H1 (cell line): ENCODE data around the gene SHANK1. TPM values are rescaled to one million over a fixed set of nuclear protein-coding genes. Genes with fewer than 3 reads are reported as not detected.

Source experiments
- CTCF ChIA-PET: fragments of 300-600 bp; sonication (Branson Sonifier 250); formaldehyde crosslinking; loops from one replicate; lab custom pipeline; 2021; ENCODE audit not compliant: partially characterized antibody; lab: Charles Lee
- POLR2A ChIA-PET: fragments of 300-600 bp; sonication (Branson Sonifier 250); formaldehyde crosslinking; loops from one replicate; lab custom pipeline; 2021; ENCODE audit warnings: inconsistent platforms; ENCODE audit not compliant: partially characterized antibody; lab: Charles Lee
- DNase-seq, 2 experiments: peaks; one replicate each; pipeline versions ENCODE4 v3.0.0 to v3.0.0-alpha.2; 2010 to 2022; ENCODE audit warnings: low spot score in 2 of 2, low read depth in 1 of 2, mixed read lengths in 1 of 2
- FAIRE-seq: peaks from 2 replicates; lab custom pipeline; 2011; peaks lifted over from hg19 to GRCh38; lab: Jason Lieb, UNC
- H2AFZ ChIP-seq: 2 replicates; pipeline ENCODE4 v1.8.1; 2012; ENCODE audit warnings: low read length, inconsistent platforms
- H2AK5ac ChIP-seq: 2 replicates; pipeline ENCODE4 v1.6.1; 2013; ENCODE audit warnings: low read depth, low read length
- H2BK120ac ChIP-seq: replicated peaks from 2 replicates; pipeline ENCODE3; 2013; ENCODE audit warnings: low read depth, low read length, inconsistent platforms
- H2BK12ac ChIP-seq: 2 replicates; pipeline ENCODE4 v1.6.1; 2013; ENCODE audit warnings: low read depth, low read length
- H2BK15ac ChIP-seq: 2 replicates; pipeline ENCODE4 v1.6.1; 2013; ENCODE audit warnings: low read length
- H2BK20ac ChIP-seq: 2 replicates; pipeline ENCODE4 v1.6.1; 2013; ENCODE audit warnings: low read length
- H2BK5ac ChIP-seq: 2 replicates; pipeline ENCODE4 v1.6.1; 2013; ENCODE audit warnings: low read depth, low read length
- H3K14ac ChIP-seq: 2 replicates; pipeline ENCODE4 v1.6.1; 2013; ENCODE audit warnings: inconsistent platforms; ENCODE audit not compliant: insufficient read length
- H3K18ac ChIP-seq: 2 replicates; pipeline ENCODE4 v1.6.1; 2013; ENCODE audit warnings: low read length; ENCODE audit errors: extremely low read depth
- H3K23ac ChIP-seq: 2 replicates; pipeline ENCODE4 v1.6.1; 2013; ENCODE audit warnings: inconsistent platforms; ENCODE audit not compliant: insufficient read length
- H3K23me2 ChIP-seq: 2 replicates; pipeline ENCODE4 v1.6.1; 2013; ENCODE audit warnings: low read depth, low read length
- H3K27ac ChIP-seq: 2 replicates; pipeline ENCODE4 v1.6.1; 2011; ENCODE audit warnings: low read depth, low read length, inconsistent platforms
- H3K27me3 ChIP-seq, 4 experiments: replicated peaks in 1 of 4; 1 replicate in 1 of 4; 2 replicates in 3 of 4; pipeline versions ENCODE4 v1.6.1 to v1.8.1; 2011 to 2013; ENCODE audit warnings: low read length in 3 of 4, mild to moderate bottlenecking in 3 of 4, inconsistent platforms in 2 of 4, mixed read lengths in 2 of 4, moderate library complexity in 1 of 4; ENCODE audit not compliant: control insufficient read depth in 3 of 4, insufficient read depth in 3 of 4; ENCODE audit errors: extremely low read depth in 1 of 4
- H3K36me3 ChIP-seq, 4 experiments: 2 replicates each; pipeline versions ENCODE4 v1.6.1 to v1.8.1; 2011 to 2013; ENCODE audit warnings: mild to moderate bottlenecking in 4 of 4, low read length in 3 of 4, moderate library complexity in 2 of 4, control low read depth in 1 of 4, inconsistent platforms in 1 of 4; ENCODE audit not compliant: insufficient read depth in 4 of 4, control insufficient read depth in 2 of 4
- H3K4ac ChIP-seq: replicated peaks from 2 replicates; pipeline ENCODE3; 2013; ENCODE audit warnings: low read length, low read depth, mixed read lengths, inconsistent platforms; ENCODE audit not compliant: insufficient read length
- H3K4me1 ChIP-seq, 4 experiments: replicated peaks in 1 of 4; 1 replicate in 1 of 4; 2 replicates in 3 of 4; pipeline versions ENCODE4 v1.6.1 to v1.8.1; 2011 to 2013; ENCODE audit warnings: low read length in 3 of 4, inconsistent platforms in 2 of 4, mixed read lengths in 1 of 4; ENCODE audit not compliant: insufficient read depth in 4 of 4, control insufficient read depth in 3 of 4
- H3K4me2 ChIP-seq, 2 experiments: 2 replicates each; pipeline versions ENCODE4 v1.6.1 to v1.8.1; 2011 to 2013; ENCODE audit warnings: low read depth in 2 of 2, low read length in 2 of 2, control low read depth in 1 of 2, inconsistent platforms in 1 of 2, mild to moderate bottlenecking in 1 of 2; ENCODE audit not compliant: insufficient read depth in 1 of 2
- H3K4me3 ChIP-seq, 4 experiments: fragments of 200-600, 300-600 bp in 1 of 4; sonication (generic), shearing (Covaris generic), sonication (Bioruptor Twin) in 1 of 4; 2 replicates each; pipeline versions ENCODE4 v1.5.1 to v1.8.1; 2011 to 2016; ENCODE audit warnings: low read length in 4 of 4, low read depth in 3 of 4, control low read depth in 2 of 4, inconsistent platforms in 2 of 4, mild to moderate bottlenecking in 2 of 4, mixed read lengths in 1 of 4, moderate library complexity in 1 of 4; ENCODE audit not compliant: insufficient read depth in 2 of 4; ENCODE audit errors: extremely low read depth in 1 of 4
- H3K56ac ChIP-seq: replicated peaks from 2 replicates; pipeline ENCODE3; 2013; ENCODE audit warnings: low read depth, mild to moderate bottlenecking, mixed read lengths, low read length, inconsistent platforms; ENCODE audit not compliant: insufficient read length
- H3K79me1 ChIP-seq: 2 replicates; pipeline ENCODE4 v1.6.1; 2013; ENCODE audit warnings: low read depth, low read length, control low read depth
- H3K79me2 ChIP-seq, 2 experiments: 2 replicates each; pipeline versions ENCODE4 v1.6.1 to v1.8.1; 2012 to 2013; ENCODE audit warnings: low read length in 2 of 2, mild to moderate bottlenecking in 2 of 2, inconsistent platforms in 1 of 2; ENCODE audit not compliant: insufficient read depth in 2 of 2, control insufficient read depth in 1 of 2
- H3K9ac ChIP-seq, 4 experiments: replicated peaks in 1 of 4; 1 replicate in 1 of 4; 2 replicates in 3 of 4; pipeline versions ENCODE4 v1.6.1 to v1.8.1; 2011 to 2013; ENCODE audit warnings: low read depth in 3 of 4, low read length in 3 of 4, control low read depth in 2 of 4, mild to moderate bottlenecking in 2 of 4, moderate library complexity in 2 of 4, inconsistent platforms in 1 of 4; ENCODE audit errors: extremely low read depth in 1 of 4
- H3K9me3 ChIP-seq, 2 experiments: 2 replicates each; pipeline versions ENCODE4 v1.6.1 to v1.8.1; 2012 to 2013; ENCODE audit warnings: mild to moderate bottlenecking in 2 of 2, moderate library complexity in 2 of 2, control low read depth in 1 of 2, inconsistent platforms in 1 of 2, low read depth in 1 of 2, low read length in 1 of 2, mixed read lengths in 1 of 2; ENCODE audit not compliant: insufficient read depth in 2 of 2
- H4K20me1 ChIP-seq, 2 experiments: replicated peaks in 1 of 2; 2 replicates each; pipeline versions ENCODE3 to v1.8.1; 2011 to 2013; ENCODE audit warnings: inconsistent platforms in 2 of 2, low read length in 2 of 2, mild to moderate bottlenecking in 1 of 2; ENCODE audit not compliant: insufficient read depth in 2 of 2, control insufficient read depth in 1 of 2
- H4K5ac ChIP-seq: 2 replicates; pipeline ENCODE4 v1.6.1; 2013; ENCODE audit warnings: low read length, low read depth, mixed read lengths, inconsistent platforms; ENCODE audit not compliant: insufficient read length
- H4K8ac ChIP-seq: 2 replicates; pipeline ENCODE4 v1.8.0; 2013; ENCODE audit warnings: mild to moderate bottlenecking, moderate library complexity, low read length, inconsistent platforms; ENCODE audit not compliant: insufficient read depth; ENCODE audit errors: extremely low read depth
- H4K91ac ChIP-seq: replicated peaks from 2 replicates; pipeline ENCODE3; 2013; ENCODE audit warnings: low read length, mixed read lengths, inconsistent platforms; ENCODE audit not compliant: insufficient read length
- HDAC6 ChIP-seq: IDR thresholded peaks from one replicate; pipeline ENCODE4 v1.7.1; 2012; ENCODE audit warnings: low read depth, mild to moderate bottlenecking, inconsistent platforms, low read length, moderate library complexity
- KDM4A ChIP-seq: IDR thresholded peaks from one replicate; pipeline ENCODE4 v1.7.1; 2012; ENCODE audit warnings: low read depth, mild to moderate bottlenecking, moderate library complexity, low read length, inconsistent platforms; ENCODE audit not compliant: severe bottlenecking
- WGBS, 2 experiments: shearing (Covaris generic) in 1 of 2; methylation state at CpG; one replicate each; pipeline versions ENCODE4 v1.1.6 to v1.1.7; 2013 to 2015; ENCODE audit warnings: low lambda C conversion rate in 2 of 2, mixed read lengths in 2 of 2, inconsistent platforms in 1 of 2, low coverage in 1 of 2, missing lambda C conversion rate in 1 of 2; ENCODE audit not compliant: insufficient replicate concordance in 2 of 2, insufficient coverage in 1 of 2, insufficient read length in 1 of 2; ENCODE audit errors: extremely low coverage in 1 of 2, missing lambda C conversion rate in 1 of 2; 5-methylcytosine and 5-hydroxymethylcytosine counted together
- polyA plus RNA-seq, 7 experiments: library from polyadenylated mRNA; depleted of rRNA in 3 of 7; stranded (reverse) in 5 of 7; unstranded in 2 of 7; fragments of >200 nt in 5 of 7; fragments of 200-250 nt in 2 of 7; gene quantifications; 1 replicate in 5 of 7; 2 replicates in 1 of 7; 4 replicates in 1 of 7; pipeline versions ENCODE4 v1.2.1 to v1.2.3, GENCODE V29; 2011 to 2013; ENCODE audit warnings: missing spikeins in 2 of 7, mixed read lengths in 2 of 7
- total RNA-seq: library from RNA; stranded (reverse); fragmentation: NEBNext Ultra II Directional; extraction: Animal tissue kit (Norgen Biotek cat#: 25700); gene quantifications from 2 replicates; pipeline ENCODE4 v1.2.1, GENCODE V29; 2021
- TF ChIP-seq, protein P1 (sequence below): IDR thresholded peaks from 2 replicates; pipeline ENCODE4 v1.6.1; 2012; ENCODE audit warnings: inconsistent platforms
- TF ChIP-seq, protein P2 (sequence below): IDR thresholded peaks from 2 replicates; pipeline ENCODE4 v1.6.1; 2012; ENCODE audit warnings: inconsistent platforms

SHANK1 gene
- total and polyA plus RNA-seq, 2 of the 8 experiments (the other 6 are each of a cell fraction or from before 2014, with no cell fraction given), result 1.1 to 3.7 TPM

DNA sequence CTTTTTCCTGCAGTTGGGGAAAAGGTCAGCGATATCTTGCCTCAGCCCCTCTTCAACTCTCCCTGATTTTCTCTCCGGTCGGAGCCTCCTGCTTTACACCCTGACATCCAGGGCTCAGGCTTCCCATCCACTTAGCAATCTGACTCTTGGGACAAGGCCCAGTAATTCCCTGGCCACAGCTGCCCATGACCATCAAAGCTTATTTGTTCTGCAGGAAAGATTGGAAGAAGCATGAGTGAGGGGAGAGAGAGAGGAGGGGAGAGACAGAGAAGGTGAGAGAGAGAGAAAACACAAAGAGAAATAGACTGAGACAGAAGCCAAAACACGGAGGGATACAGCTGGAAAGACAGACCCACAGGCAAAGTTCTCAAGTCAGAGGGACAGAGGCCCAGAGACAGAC is 93.6 kb downstream of the SHANK1 start:
- Histone ChIP-seq H3K4me3 (no peak overlapping the region), H4K91ac (no peak overlapping the region), H3K18ac (no peak overlapping the region), H2BK15ac (no peak overlapping the region), H3K4me2 (no peak overlapping the region), H2BK5ac (no peak overlapping the region), H3K79me1 (no peaks in the 10 kb centered on the region)
- FAIRE-seq, result no peak
- TF ChIP-seq, protein P1, sequence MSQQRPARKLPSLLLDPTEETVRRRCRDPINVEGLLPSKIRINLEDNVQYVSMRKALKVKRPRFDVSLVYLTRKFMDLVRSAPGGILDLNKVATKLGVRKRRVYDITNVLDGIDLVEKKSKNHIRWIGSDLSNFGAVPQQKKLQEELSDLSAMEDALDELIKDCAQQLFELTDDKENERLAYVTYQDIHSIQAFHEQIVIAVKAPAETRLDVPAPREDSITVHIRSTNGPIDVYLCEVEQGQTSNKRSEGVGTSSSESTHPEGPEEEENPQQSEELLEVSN, result no peak
- TF ChIP-seq KDM4A, result no peak
- TF ChIP-seq HDAC6, result no peak
- TF ChIP-seq, protein P2, sequence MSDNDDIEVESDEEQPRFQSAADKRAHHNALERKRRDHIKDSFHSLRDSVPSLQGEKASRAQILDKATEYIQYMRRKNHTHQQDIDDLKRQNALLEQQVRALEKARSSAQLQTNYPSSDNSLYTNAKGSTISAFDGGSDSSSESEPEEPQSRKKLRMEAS, result no peak
- TF ChIP-seq, all 59 proteins: peak for 0
- no peak overlapping the region for H3K27ac ChIP-seq
- no peak overlapping the region for H2AFZ ChIP-seq
- 0 out of 7 replicates have a peak, but pooled peaks cover 0 to 4% (median 0%) of the 10 kb centered on the region in 4 experiments for H3K4me1 ChIP-seq
- H2BK12ac ChIP-seq, result no peak overlapping the region
- H3K9me3 ChIP-seq, result no peaks in the 10 kb centered on the region
- no peaks in the 10 kb centered on the region for H3K23me2 ChIP-seq
- no peak overlapping the region for H3K4ac ChIP-seq
- H4K5ac ChIP-seq, result no peak overlapping the region
- H3K56ac ChIP-seq, result no peak overlapping the region
- DNase-seq, result no peak
- no peak overlapping the region for H2BK120ac ChIP-seq
- H4K20me1 ChIP-seq, result no peaks in the 10 kb centered on the region
- H2AK5ac ChIP-seq, result no peak overlapping the region
- H3K9ac ChIP-seq, result no peak overlapping the region
- H3K36me3 ChIP-seq, result no peaks in the 10 kb centered on the region
- no peak overlapping the region for H4K8ac ChIP-seq
- ChIA-PET POLR2A (no interaction called here), CTCF (interaction anchor here (0.6 kb wide), 2 partner anchors 59 to 89 kb away, joined by 3 read pairs; no protein-coding TSS in a partner anchor)
- no peaks in the 10 kb centered on the region for H3K27me3 ChIP-seq
- H3K79me2 ChIP-seq, result no peaks in the 10 kb centered on the region
- H2BK20ac ChIP-seq, result no peak overlapping the region
- no peak overlapping the region for H3K23ac ChIP-seq
- H3K14ac ChIP-seq, result no peak overlapping the region
- 82% methylated on average over 4 of the region's 4 CpGs; no CpG with 5 or more reads in 1 of the 2 experiments for WGBS, 2 experiments
